HAP-1 (cell line): Measurements from ENCODE around the gene RAPGEF1.
A peak's percentile ranks its signal among the peaks of the same experiment; 100 is the strongest.

Source experiments
- DNase-seq, 2 experiments: peaks; one replicate each; pipeline ENCODE4 v3.0.0-alpha.2; 2016 to 2020; ENCODE audit warnings: low spot score in 2 of 2
- H3K27me3 ChIP-seq: fragments of 250-450 bp; sonication (Bioruptor Pico); 2 replicates; pipeline ENCODE4 v1.5.1; 2020; ENCODE audit warnings: low read depth, mild to moderate bottlenecking, moderate library complexity
- H3K36me3 ChIP-seq: fragments of 250-450 bp; sonication (Bioruptor Pico); replicated peaks from 2 replicates; pipeline ENCODE4 v1.5.1; 2020; ENCODE audit warnings: mild to moderate bottlenecking
- H3K4me1 ChIP-seq: fragments of 250-450 bp; sonication (Bioruptor Pico); 2 replicates; pipeline ENCODE4 v1.5.1; 2020; ENCODE audit warnings: mild to moderate bottlenecking
- H3K4me3 ChIP-seq: fragments of 250-450 bp; sonication (Bioruptor Pico); 2 replicates; pipeline ENCODE4 v1.5.1; 2020; ENCODE audit warnings: mild to moderate bottlenecking, moderate library complexity
- H3K9me3 ChIP-seq: fragments of 250-450 bp; sonication (Bioruptor Pico); 2 replicates; pipeline ENCODE4 v1.5.1; 2020; ENCODE audit warnings: mild to moderate bottlenecking, moderate library complexity
- in situ Hi-C: fragments of 300-500 bp; cut with MboI; formaldehyde crosslinking; loops from 3 replicates; pipeline ENCODE4 v1.14.3; 2020; ENCODE audit warnings: low sequenced_read_pairs, inconsistent platforms, mixed read lengths

Gene RAPGEF1

DNA sequence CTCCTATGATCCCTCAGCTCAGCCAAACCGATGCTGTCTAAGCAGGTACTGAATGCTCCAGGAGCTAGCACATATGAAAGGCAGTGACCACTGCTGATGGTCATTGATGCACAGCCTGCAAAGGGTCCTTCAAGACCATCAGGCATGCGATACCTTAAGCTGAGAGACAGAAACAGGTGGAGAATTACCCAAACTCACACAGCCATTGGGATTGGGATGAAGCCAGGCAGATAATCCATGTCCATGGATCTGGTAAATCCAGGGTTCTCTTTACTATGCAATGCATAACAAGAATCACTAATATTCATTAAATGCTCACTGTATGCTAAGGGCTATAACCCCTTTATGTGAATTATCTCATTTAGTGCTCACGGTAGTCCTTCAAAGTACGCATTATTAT, 36.2 kb downstream of the RAPGEF1 start:
- Histone ChIP-seq H3K4me3 (no peak overlapping the region), H3K9me3 (no peaks in the 10 kb centered on the region), H3K36me3 (no peaks in the 10 kb centered on the region), H3K27me3 (no peaks in the 10 kb centered on the region), H3K4me1 (peaks cover 40% of the 10 kb centered on the region)
- no peak for DNase-seq
- in situ Hi-C loops: no loop called here

DNA sequence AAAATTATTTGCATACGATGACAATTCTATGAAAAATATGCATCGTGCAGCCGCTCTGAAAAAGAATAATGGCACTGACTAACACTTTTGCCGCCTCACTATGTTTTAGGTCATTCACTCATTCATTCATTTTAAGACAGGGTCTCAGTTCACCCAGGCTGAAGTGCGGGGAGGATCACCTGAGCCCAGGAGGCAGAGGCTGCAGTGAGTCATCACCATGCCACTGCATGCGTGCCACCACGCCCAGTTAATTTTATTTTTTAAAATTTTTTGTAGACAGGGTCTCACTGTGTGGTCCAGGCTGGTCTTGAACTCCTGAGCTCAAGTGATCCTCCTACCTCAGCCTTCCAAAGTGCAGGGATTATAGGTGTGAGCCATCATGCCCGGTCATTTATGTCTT, 37.0 kb downstream of the RAPGEF1 start:
- no peak for DNase-seq
- Histone ChIP-seq H3K9me3 (no peaks in the 10 kb centered on the region), H3K36me3 (no peaks in the 10 kb centered on the region), H3K27me3 (no peaks in the 10 kb centered on the region), H3K4me3 (no peak overlapping the region), H3K4me1 (peaks cover 35% of the 10 kb centered on the region)
- in situ Hi-C loops: no loop called here

DNA sequence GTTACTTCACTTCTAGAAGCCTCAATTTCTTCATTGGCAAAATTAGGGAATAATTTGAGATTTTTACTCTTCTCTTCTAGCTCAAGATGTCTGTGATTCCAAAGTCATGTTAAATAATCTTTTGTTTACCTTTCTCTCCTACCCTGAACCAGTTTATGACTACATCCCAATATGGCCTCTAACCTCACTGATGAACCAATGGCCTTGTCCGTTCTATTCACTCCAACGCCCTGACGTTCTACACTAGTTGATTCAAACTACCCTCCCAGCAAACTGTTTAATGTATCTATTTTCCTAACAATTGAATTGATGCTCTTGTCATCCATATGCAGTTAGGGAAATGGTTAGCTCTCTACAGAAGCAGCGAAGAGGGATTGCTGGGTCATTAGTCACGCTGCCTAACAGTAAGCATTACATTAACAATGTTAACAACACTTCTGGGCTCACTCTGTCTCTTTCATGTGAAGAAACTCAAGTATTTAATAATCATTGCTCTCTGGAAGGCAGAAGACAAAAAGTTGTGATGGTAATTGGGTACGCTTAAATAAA, 38.0 kb downstream of the RAPGEF1 start:
- Histone ChIP-seq H3K4me3 (no peak overlapping the region), H3K4me1 (peaks cover 28% of the 10 kb centered on the region), H3K27me3 (no peaks in the 10 kb centered on the region), H3K36me3 (no peaks in the 10 kb centered on the region), H3K9me3 (no peaks in the 10 kb centered on the region)
- in situ Hi-C loops: no loop called here
- DNase-seq: no peak

DNA sequence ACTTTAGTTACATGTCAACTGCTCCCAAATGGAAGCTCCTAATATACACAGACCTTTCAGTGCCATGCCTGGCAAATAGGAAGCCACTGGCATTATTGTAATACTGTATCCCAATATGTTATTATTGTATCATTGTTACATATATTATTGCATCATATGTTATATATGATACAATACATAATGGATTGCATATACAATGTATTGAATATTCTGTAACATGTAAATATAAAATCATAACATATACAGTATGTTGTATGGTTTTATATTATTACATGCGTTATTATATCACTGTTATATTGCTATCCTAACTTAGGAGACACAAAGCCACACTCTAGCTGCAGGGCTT, 38.5 kb downstream of the RAPGEF1 start:
- Histone ChIP-seq H3K4me1 (peaks cover 30% of the 10 kb centered on the region), H3K9me3 (no peaks in the 10 kb centered on the region), H3K27me3 (no peaks in the 10 kb centered on the region), H3K36me3 (no peaks in the 10 kb centered on the region), H3K4me3 (no peak overlapping the region)
- no peak for DNase-seq
- in situ Hi-C loops: no loop called here

DNA sequence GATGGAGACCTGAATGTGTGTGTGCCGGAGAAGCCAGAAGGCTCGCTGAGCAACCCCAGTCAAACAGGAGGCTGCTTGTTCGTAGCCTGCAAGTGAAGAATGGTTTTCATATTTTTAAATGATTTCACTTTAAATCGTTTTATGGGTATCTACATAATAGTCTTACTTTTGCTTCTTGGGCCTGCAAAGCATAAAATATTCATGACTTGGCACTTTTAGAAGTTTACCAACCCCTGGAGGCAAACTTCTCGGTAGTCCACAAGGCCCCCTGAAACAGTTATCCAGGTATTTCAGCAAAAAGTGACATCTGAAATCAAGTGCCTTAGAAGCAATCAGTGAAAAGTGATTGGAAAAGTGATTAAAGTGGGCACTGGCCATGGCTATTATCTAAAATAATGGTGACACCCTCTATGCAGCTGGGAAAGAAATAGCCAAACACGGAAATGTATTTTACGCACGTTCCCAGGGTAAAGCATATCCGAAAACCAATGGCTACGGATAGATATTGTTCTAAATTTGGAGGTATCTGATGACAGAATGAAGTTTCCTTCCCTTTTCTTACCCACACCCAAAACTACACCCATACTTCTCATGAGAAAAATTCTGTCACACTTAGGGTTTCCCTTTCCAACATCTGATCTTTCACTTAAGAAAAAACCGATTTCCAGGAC, 39.0 kb downstream of the RAPGEF1 start:
- H3K27me3 ChIP-seq: no peaks in the 10 kb centered on the region
- H3K9me3 ChIP-seq: no peaks in the 10 kb centered on the region
- no peak overlapping the region for H3K4me3 ChIP-seq
- no peak for DNase-seq
- H3K4me1 ChIP-seq: peaks cover 35% of the 10 kb centered on the region
- in situ Hi-C loops: no loop called here
- H3K36me3 ChIP-seq: no peaks in the 10 kb centered on the region

DNA sequence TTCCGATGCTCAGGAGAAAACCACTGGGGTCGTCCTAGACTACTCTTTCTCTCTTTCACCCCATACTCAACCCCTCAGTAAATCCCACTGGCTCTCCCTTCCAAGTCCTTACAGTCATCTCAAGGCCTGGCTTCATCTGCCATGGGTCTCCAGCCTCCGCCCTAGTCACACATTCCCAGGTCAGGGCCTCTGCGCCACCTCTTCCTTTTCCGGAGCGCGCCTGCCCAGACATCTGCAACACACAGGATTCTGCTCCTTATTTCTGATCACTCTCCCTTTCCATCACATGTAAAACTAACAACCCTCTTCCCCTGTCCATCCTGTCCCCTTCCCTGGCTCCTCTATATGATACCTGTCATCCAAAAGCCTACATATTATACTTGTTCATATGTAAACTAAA, 39.8 kb downstream of the RAPGEF1 start:
- H3K36me3 ChIP-seq: no peaks in the 10 kb centered on the region
- no peaks in the 10 kb centered on the region for H3K27me3 ChIP-seq
- no peaks in the 10 kb centered on the region for H3K9me3 ChIP-seq
- no peak for DNase-seq
- H3K4me1 ChIP-seq: peaks cover 36% of the 10 kb centered on the region
- in situ Hi-C loops: no loop called here
- no peak overlapping the region for H3K4me3 ChIP-seq

DNA sequence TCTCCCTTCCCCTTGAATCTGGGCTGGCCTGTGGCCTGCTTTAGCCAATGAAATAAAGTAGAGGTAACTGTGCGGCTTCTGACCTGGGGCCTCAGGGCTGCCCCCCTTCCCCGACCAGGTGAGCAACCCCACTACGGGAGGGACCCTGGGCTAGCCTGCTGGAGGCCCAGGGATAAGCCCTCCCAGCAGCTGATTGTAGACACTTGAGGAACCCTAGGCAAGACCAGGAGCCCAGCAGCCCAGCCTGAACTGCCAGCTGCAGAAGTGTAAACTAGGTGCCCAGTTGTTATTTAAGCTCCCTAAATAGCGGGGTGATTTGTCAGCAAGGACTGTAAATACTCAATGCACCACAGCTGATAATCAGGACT, 41.3 kb downstream of the RAPGEF1 start:
- H3K36me3 ChIP-seq: no peaks in the 10 kb centered on the region
- in situ Hi-C loops: no loop called here
- H3K4me3 ChIP-seq: no peak overlapping the region
- no peaks in the 10 kb centered on the region for H3K27me3 ChIP-seq
- no peaks in the 10 kb centered on the region for H3K9me3 ChIP-seq
- H3K4me1 ChIP-seq: peaks cover 26% of the 10 kb centered on the region
- DNase-seq: no peak

DNA sequence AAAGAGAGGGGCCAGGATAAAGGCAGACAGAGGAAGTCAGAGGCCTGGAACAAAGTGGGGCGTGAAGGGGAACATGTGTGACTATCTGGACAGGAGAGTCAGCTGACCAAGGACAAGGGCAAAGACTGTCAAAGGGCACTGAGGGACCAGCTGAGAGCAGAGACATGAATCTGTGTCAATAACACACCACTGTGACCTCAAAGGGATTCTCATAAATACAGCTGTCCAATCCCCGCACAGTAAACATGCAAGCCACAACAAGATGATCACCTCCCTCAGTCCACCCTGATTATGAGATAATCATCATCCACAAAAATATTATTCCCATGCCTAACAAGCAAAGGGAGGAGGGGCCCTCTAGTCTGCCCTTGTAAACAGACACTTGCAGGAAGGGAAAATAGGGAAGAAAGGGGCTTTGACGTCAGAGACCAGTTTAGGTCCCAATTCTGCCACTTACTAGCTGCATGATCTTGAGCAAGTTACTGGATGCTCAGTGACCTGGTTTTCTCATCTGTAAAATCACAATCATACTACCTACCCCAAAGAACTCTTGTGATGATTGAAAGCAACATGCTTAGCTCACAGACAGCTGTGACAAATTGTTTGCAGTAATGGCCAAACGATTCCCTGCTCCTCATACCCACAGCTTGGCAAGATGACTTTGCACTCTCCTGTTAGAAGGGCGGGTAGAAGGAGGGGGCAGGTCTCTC, 41.8 kb downstream of the RAPGEF1 start:
- H3K4me3 ChIP-seq: no peak overlapping the region
- no peaks in the 10 kb centered on the region for H3K9me3 ChIP-seq
- in situ Hi-C loops: no loop called here
- no peaks in the 10 kb centered on the region for H3K27me3 ChIP-seq
- peaks cover 26% of the 10 kb centered on the region for H3K4me1 ChIP-seq
- DNase-seq: no peak
- no peaks in the 10 kb centered on the region for H3K36me3 ChIP-seq

DNA sequence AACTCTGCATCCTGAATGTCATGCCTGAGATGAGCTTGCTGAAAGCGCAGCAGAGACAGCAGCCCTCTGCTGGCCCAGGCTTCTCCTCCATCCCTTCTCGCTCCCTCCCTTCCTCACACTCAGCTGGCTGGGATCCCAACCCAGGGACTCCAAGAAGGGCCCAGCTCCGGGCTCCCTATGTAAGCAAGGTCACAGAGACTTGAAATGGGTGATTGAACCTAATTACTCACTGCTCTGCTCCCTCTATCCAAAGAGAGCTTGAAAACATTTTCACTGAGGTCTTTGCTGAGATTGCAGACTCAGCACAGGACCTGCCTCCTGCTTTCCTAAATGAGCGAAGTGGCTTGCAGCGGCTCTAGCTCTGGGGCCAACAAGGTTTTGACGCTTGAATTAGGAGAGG, 42.8 kb downstream of the RAPGEF1 start:
- H3K27me3 ChIP-seq: no peaks in the 10 kb centered on the region
- no peaks in the 10 kb centered on the region for H3K36me3 ChIP-seq
- DNase-seq: no peak
- in situ Hi-C loops: no loop called here
- H3K9me3 ChIP-seq: no peaks in the 10 kb centered on the region
- H3K4me3 ChIP-seq: no peak overlapping the region
- peaks cover 18% of the 10 kb centered on the region for H3K4me1 ChIP-seq

DNA sequence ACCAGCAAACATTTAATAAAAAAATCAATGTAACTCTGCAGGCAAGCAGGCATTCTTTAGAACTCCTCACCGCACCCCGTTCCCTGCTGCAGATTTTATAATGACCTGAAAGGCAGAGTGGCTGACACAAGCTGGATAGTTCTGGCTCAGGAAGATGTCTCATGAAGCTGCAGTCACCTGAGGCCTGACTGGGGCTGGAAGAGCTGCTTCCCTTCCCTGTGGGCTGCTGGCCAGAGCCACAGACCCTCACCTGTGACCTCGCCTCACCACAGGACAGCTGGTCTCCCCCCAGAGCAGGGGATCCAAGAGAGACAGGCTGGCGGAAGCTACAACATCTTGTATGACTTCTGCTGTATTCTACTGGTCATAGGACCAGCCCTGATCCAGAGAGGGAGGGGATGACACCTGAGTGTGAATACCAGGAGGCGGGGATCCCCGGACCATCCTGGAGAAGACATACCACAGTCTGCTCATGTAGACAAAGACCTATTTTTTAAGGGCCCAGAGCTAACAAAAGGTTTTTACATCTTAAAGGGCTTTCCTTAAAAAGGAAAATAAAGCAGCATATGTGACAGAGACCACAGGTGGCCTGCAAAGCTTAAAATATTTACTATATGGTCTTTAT, 43.9 kb downstream of the RAPGEF1 start:
- no peak overlapping the region for H3K4me3 ChIP-seq
- H3K4me1 ChIP-seq: peaks cover 13% of the 10 kb centered on the region
- DNase-seq: peak; percentile 37 to 55

DNA sequence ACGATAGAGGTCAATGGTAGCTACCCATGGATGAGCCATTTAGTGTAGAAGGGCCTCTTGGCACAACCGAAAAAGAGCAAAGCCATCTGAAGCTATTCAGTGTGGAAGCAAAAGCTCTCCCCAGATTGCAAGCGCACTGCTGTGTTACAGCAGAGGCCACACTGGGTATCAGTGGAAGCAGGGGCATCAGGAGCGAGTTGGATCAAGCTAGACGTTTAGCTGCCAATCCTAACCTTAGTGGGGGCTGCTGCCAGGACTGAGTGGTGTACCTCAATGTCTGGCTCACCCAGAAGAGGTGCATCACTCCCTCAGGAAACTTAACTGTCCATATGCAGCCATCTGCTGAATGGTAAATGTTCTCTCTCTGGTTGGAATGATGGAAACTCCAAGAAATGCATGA, 44.5 kb downstream of the RAPGEF1 start:
- Histone ChIP-seq H3K27me3 (no peaks in the 10 kb centered on the region), H3K36me3 (no peaks in the 10 kb centered on the region), H3K9me3 (no peaks in the 10 kb centered on the region), H3K4me3 (no peak overlapping the region), H3K4me1 (peaks cover 13% of the 10 kb centered on the region)
- in situ Hi-C loops: no loop called here
- no peak for DNase-seq

More for the DNA sequence above, 43.9 kb downstream of the RAPGEF1 start:
- in situ Hi-C loops: no loop called here
- H3K9me3 ChIP-seq: no peaks in the 10 kb centered on the region
- no peaks in the 10 kb centered on the region for H3K27me3 ChIP-seq
- H3K36me3 ChIP-seq: no peaks in the 10 kb centered on the region

DNA sequence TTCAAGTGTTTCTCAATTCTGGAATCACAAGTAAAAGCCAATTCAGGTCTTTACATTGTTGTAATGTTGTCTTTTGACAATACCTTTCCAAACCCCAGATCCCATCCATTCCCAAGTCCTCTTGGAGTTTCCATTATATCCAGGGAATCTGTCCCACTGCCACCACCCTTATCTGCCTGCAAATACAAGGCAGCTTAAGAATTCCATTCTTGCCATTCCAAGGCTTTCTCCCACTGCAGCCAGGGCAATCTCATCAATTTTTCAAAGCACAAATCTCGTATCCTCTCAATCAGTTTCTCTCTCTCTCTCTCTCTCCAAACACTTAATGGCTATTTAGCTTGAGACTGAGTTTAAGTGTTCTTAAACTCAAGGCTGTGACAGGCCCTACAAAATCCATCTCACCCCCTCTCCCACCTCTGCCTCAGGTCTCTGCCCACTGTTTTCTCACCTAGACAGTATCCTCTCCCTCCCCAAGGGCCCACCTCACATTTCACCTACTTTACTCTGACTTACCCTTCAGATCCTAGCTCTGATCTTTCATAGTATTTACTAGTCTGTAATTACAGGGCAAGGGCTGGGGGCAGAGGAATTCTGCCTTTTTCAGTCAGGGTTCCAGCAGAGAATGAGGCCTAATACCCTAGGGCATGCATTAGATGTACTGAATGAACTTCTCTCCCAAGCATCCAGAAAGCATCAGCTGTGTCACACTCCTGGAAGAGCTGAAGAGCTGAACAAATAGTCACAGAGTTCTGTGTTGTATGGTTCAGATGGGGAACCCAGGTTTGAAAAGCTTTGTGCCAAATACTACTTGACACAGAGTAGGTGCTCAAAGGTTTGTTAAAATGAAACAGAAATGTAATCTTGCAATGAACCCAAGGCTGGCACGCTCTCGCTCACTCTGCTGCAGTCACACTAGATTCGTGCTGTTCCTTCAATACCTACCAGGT, 46.0 kb downstream of the RAPGEF1 start:
- DNase-seq: no peak
- in situ Hi-C loops: no loop called here
- peaks cover 13% of the 10 kb centered on the region for H3K4me1 ChIP-seq
- H3K27me3 ChIP-seq: no peaks in the 10 kb centered on the region
- H3K9me3 ChIP-seq: no peaks in the 10 kb centered on the region
- no peaks in the 10 kb centered on the region; the same call in 1 of the 2 replicates for H3K36me3 ChIP-seq
- no peak overlapping the region for H3K4me3 ChIP-seq
